ENCODE data around the gene NRXN3. TPM values are rescaled to one million over a fixed set of nuclear protein-coding genes. Genes with fewer than 3 reads are reported as not detected.

The NRXN3 gene
- total RNA-seq, 1 donor from 2014 or later: 5.9 TPM

- peak overlapping the region; percentile 7 for H2AFZ ChIP-seq (replicated peaks)
- H3K36me3 ChIP-seq: no peaks in the 10 kb centered on the region
- H3K4me2 ChIP-seq: no peak overlapping the region
- no peak overlapping the region for H3K9ac ChIP-seq
- no peaks in the 10 kb centered on the region for H4K20me1 ChIP-seq (ENCODE audit: low read depth)
- no peak overlapping the region for H3K4me3 ChIP-seq
- Mint-ChIP-seq H3K36me3 (peaks cover 2% of the 10 kb centered on the region), H3K4me1 (peaks cover 37% of the 10 kb centered on the region), H3K9me3 (peaks cover 2% of the 10 kb centered on the region), H3K4me3 (no peak overlapping the region), H3K27me3 (ENCODE audit: insufficient read depth, low read depth) (no peaks in the 10 kb centered on the region), H3K27ac (no peak overlapping the region)
- H3K27ac ChIP-seq: no peak overlapping the region
- no peaks in the 10 kb centered on the region for H3K27me3 ChIP-seq
- peaks cover 22% of the 10 kb centered on the region for H3F3A ChIP-seq (ENCODE audit: low read depth)
- no peak for DNase-seq (ENCODE audit: low spot score)
- no peaks in the 10 kb centered on the region for H3K9me3 ChIP-seq (ENCODE audit: low read depth)
- H3K4me1 ChIP-seq: peaks cover 38% of the 10 kb centered on the region
- TF ChIP-seq CTCF (IDR thresholded peaks at IDR 0.05) (no peak), EZH2phosphoT487 (IDR thresholded peaks at IDR 0.05) (no peak), EZH2 (IDR thresholded peaks at IDR 0.05) (no peak)
- no peaks in the 10 kb centered on the region for H3K79me2 ChIP-seq (ENCODE audit: low read depth)
Measured at GRCh38 chr14:79825046-79825521, 1654.9 kb downstream of the NRXN3 start.

- Histone ChIP-seq H4K20me1 (ENCODE audit: low read depth) (no peaks in the 10 kb centered on the region), H2AFZ (replicated peaks) (no peak overlapping the region), H3K4me1 (peaks cover 26% of the 10 kb centered on the region), H3K36me3 (no peaks in the 10 kb centered on the region), H3K9ac (no peak overlapping the region), H3K4me3 (no peak overlapping the region), H3K27ac (no peak overlapping the region), H3K9me3 (ENCODE audit: low read depth) (no peaks in the 10 kb centered on the region), H3K27me3 (no peaks in the 10 kb centered on the region), H3K4me2 (no peak overlapping the region), H3F3A (ENCODE audit: low read depth) (peaks cover 9% of the 10 kb centered on the region), H3K79me2 (ENCODE audit: low read depth) (no peaks in the 10 kb centered on the region)
- Mint-ChIP-seq H3K27ac (no peak overlapping the region), H3K36me3 (peaks cover 2% of the 10 kb centered on the region), H3K4me1 (peaks cover 33% of the 10 kb centered on the region), H3K27me3 (ENCODE audit: insufficient read depth, low read depth) (no peaks in the 10 kb centered on the region), H3K9me3 (peaks cover 2% of the 10 kb centered on the region), H3K4me3 (no peak overlapping the region)
- no peak for DNase-seq (ENCODE audit: low spot score)
- TF ChIP-seq EZH2 (IDR thresholded peaks at IDR 0.05) (no peak), CTCF (IDR thresholded peaks at IDR 0.05) (no peak), EZH2phosphoT487 (IDR thresholded peaks at IDR 0.05) (no peak)
Measured at GRCh38 chr14:79826362-79826761, 1656.2 kb downstream of the NRXN3 start.

- Mint-ChIP-seq H3K4me3 (no peak overlapping the region), H3K27ac (no peak overlapping the region), H3K4me1 (peaks cover 15% of the 10 kb centered on the region), H3K27me3 (ENCODE audit: insufficient read depth, low read depth) (no peaks in the 10 kb centered on the region), H3K36me3 (peaks cover 2% of the 10 kb centered on the region), H3K9me3 (no peaks in the 10 kb centered on the region)
- Histone ChIP-seq H3K36me3 (no peaks in the 10 kb centered on the region), H3K79me2 (ENCODE audit: low read depth) (no peaks in the 10 kb centered on the region), H3K9me3 (ENCODE audit: low read depth) (no peaks in the 10 kb centered on the region), H3K27me3 (no peaks in the 10 kb centered on the region), H3F3A (ENCODE audit: low read depth) (no peaks in the 10 kb centered on the region), H3K9ac (no peak overlapping the region), H3K4me3 (no peak overlapping the region), H3K27ac (no peak overlapping the region), H3K4me1 (peaks cover 14% of the 10 kb centered on the region), H3K4me2 (no peak overlapping the region), H4K20me1 (ENCODE audit: low read depth) (no peaks in the 10 kb centered on the region), H2AFZ (replicated peaks) (no peak overlapping the region)
- DNase-seq (ENCODE audit: low spot score): no peak
- TF ChIP-seq EZH2 (IDR thresholded peaks at IDR 0.05) (no peak), EZH2phosphoT487 (IDR thresholded peaks at IDR 0.05) (no peak), CTCF (IDR thresholded peaks at IDR 0.05) (no peak)
Measured at GRCh38 chr14:79829405-79830166, 1659.4 kb downstream of the NRXN3 start.
